Measurements from ENCODE around the gene PLXND1.
"Not testable (repeated sequence)": the region's sequence is repeated elsewhere in the genome, so short reads cannot be mapped to it uniquely, and the experiment has no call there.

DNA sequence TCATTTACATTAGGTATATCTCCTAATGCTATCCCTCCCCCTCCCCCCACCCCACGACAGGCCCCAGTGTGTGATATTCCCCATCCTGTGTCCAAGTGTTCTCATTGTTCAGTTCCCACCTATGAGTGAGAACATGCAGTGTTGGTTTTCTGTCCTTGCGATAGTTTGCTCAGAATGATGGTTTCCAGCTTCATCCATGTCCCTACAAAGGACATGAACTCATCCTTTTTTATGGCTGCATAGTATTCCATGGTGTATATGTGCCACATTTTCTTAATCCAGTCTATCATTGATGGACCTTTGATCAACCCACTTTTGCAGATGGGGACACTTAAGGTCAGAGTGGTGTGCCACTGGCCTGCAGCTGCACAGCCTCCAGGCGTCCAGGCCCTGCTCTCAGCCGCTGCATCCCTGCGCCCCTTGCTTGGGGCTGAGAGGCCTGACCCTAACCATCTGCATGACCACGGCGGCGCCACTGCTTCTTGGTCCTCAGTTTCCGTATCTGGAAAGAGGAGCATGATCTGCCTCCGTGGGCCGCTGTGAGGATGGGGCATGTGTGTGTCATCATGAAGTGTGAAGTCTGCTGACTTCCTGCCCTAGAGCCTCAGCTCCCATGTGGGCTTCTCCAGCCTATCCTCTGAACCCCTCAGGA, 4.4 kb upstream of the PLXND1 start:
- TF ChIP-seq, protein P1, sequence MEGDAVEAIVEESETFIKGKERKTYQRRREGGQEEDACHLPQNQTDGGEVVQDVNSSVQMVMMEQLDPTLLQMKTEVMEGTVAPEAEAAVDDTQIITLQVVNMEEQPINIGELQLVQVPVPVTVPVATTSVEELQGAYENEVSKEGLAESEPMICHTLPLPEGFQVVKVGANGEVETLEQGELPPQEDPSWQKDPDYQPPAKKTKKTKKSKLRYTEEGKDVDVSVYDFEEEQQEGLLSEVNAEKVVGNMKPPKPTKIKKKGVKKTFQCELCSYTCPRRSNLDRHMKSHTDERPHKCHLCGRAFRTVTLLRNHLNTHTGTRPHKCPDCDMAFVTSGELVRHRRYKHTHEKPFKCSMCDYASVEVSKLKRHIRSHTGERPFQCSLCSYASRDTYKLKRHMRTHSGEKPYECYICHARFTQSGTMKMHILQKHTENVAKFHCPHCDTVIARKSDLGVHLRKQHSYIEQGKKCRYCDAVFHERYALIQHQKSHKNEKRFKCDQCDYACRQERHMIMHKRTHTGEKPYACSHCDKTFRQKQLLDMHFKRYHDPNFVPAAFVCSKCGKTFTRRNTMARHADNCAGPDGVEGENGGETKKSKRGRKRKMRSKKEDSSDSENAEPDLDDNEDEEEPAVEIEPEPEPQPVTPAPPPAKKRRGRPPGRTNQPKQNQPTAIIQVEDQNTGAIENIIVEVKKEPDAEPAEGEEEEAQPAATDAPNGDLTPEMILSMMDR (conservative IDR thresholded peaks at IDR 0.05 in 1 of 2, IDR thresholded peaks at IDR 0.05 in 1 of 2; ENCODE audit: extremely low read depth in 1 of 2, insufficient read depth in 1 of 2, low read depth in 1 of 2, low read length in 2 of 2), result not testable (repeated sequence)
- not testable (repeated sequence) for TF ChIP-seq EZH2 (IDR thresholded peaks at IDR 0.05; ENCODE audit: borderline replicate concordance, low read length)
